ENCODE data around the gene SELENOO. TPM values are rescaled to one million over a fixed set of nuclear protein-coding genes. Genes with fewer than 3 reads are reported as not detected.

Gene SELENOO
- total and polyA plus RNA-seq, 2 of the 13 experiments (the other 11 are each of a cell fraction or from before 2014, with no cell fraction given): 14.4 to 19.0 TPM

- no peaks in the 10 kb centered on the region for H3K9me3 ChIP-seq (ENCODE audit: low read length)
- H3K4me2 ChIP-seq (ENCODE audit: low read depth, low read length): no peak overlapping the region
- FAIRE-seq (no peak), DNase-seq (ENCODE audit: low spot score) (no peak), ATAC-seq (no peak)
- peaks cover 11% of the 10 kb centered on the region for H3K4me1 ChIP-seq (ENCODE audit: insufficient read depth, low read length)
- CTCF ChIA-PET (ENCODE audit: low intra/inter-chr PET ratio, low total read pairs): no interaction called here
- no peaks in the 10 kb centered on the region for H3K79me2 ChIP-seq (ENCODE audit: insufficient read depth, low read length)
- no peak overlapping the region for H3K4me3 ChIP-seq (replicated peaks in 1 of 3; ENCODE audit: insufficient read depth in 1 of 3, low read depth in 2 of 3, low read length in 3 of 3)
- H3K9ac ChIP-seq (ENCODE audit: insufficient read depth, low read depth, low read length): no peak overlapping the region
- BruUV-seq (replicated peaks): no TSS peak
- POLR2A ChIA-PET: interaction anchor here (1.2 kb wide), 1 partner anchor 10 kb away, joined by 3 read pairs; no protein-coding TSS in a partner anchor
- no peaks in the 10 kb centered on the region for H3K27me3 ChIP-seq (ENCODE audit: control insufficient read depth in 1 of 2, insufficient read depth in 2 of 2, low read length in 2 of 2)
- H2AFZ ChIP-seq (ENCODE audit: low read length): no peak overlapping the region
- WGBS (ENCODE audit: low lambda C conversion rate): 96% methylated on average over 18 of the region's 25 CpGs
- intact Hi-C loops (cut with micrococcal nuclease; ENCODE audit: unreplicated experiment): no loop called here
- H4K20me1 ChIP-seq (ENCODE audit: insufficient read depth, low read length): no peaks in the 10 kb centered on the region
- H3K36me3 ChIP-seq (replicated peaks in 1 of 2; ENCODE audit: control insufficient read depth in 1 of 2, insufficient read depth in 2 of 2, low read length in 2 of 2): peaks cover 14 to 25% of the 10 kb centered on the region in 2 experiments; a peak in 4 of 5 replicates
- H3K27ac ChIP-seq (ENCODE audit: extremely low read length, insufficient read depth, low read length): no peak overlapping the region
- in situ Hi-C loops (cut with HindIII; ENCODE audit: extremely low pct_ligation_motif_present, low pct_unique_long_range_greater_than_20kb): no loop called here
- TF ChIP-seq MEIS1 (CRISPR knock-in tag; IDR thresholded peaks at IDR 0.05; ENCODE audit: borderline replicate concordance) (no peak), SOX13 (IDR thresholded peaks at IDR 0.05) (no peak), SOX13 (CRISPR knock-in tag; conservative IDR thresholded peaks at IDR 0.05 in 1 of 2, IDR thresholded peaks at IDR 0.05 in 1 of 2) (no peak), DNMT3B (CRISPR knock-in tag; conservative IDR thresholded peaks at IDR 0.05) (no peak), KMT2B (CRISPR knock-in tag; IDR thresholded peaks at IDR 0.05) (no peak), ZSCAN9 (CRISPR knock-in tag; IDR thresholded peaks at IDR 0.05; ENCODE audit: borderline replicate concordance) (no peak), ZNF281 (CRISPR knock-in tag; IDR thresholded peaks at IDR 0.05; ENCODE audit: borderline replicate concordance) (no peak), DZIP1 (CRISPR knock-in tag; IDR thresholded peaks at IDR 0.05) (no peak), ZNF274 (CRISPR knock-in tag; IDR thresholded peaks at IDR 0.05) (no peak), BRD4 (CRISPR knock-in tag; IDR thresholded peaks at IDR 0.05) (no peak), AHDC1 (CRISPR knock-in tag; IDR thresholded peaks at IDR 0.05; ENCODE audit: borderline replicate concordance) (no peak)
These were observed 26.9 kb downstream of the SELENOO start for GRCh38 chr22:50227579-50228215.

Data from HepG2 (cell line).